NB4 (cell line): ENCODE measurements around the gene CX3CR1.

ENCODE experiments used
- CTCF ChIP-seq: IDR thresholded peaks from one replicate; pipeline ENCODE4 v1.5.1; 2012; ENCODE audit warnings: low read depth, low read length
- MAX ChIP-seq: IDR thresholded peaks from 2 replicates; pipeline ENCODE4 v1.6.1; 2011; ENCODE audit warnings: low read depth, low read length
- MYC ChIP-seq: IDR thresholded peaks from 2 replicates; pipeline ENCODE4 v1.6.1; 2011; ENCODE audit warnings: low read depth, low read length
- POLR2A ChIP-seq: IDR thresholded peaks from 2 replicates; pipeline ENCODE4 v1.6.1; 2011; ENCODE audit warnings: mild to moderate bottlenecking; ENCODE audit not compliant: insufficient read length; ENCODE audit errors: extremely low read depth

GRCh38 chr3:39277893-39278615, 1.8 kb downstream of the CX3CR1 start:
- TF ChIP-seq CTCF, result no peak
- TF ChIP-seq POLR2A, result no peak
- no peak for TF ChIP-seq MYC
- no peak for TF ChIP-seq MAX
